Mesothelial cell of epicardium (in vitro differentiated cells): ENCODE measurements around the gene MAN1A2. TPM values are rescaled to one million over a fixed set of nuclear protein-coding genes. Genes with fewer than 3 reads are reported as not detected.

Source experiments
- DNase-seq, 2 experiments: peaks; one replicate each; pipeline ENCODE4 v3.0.0; 2021; ENCODE audit warnings: low spot score in 2 of 2; ENCODE audit not compliant: unreplicated experiment in 2 of 2
- H3K27ac Mint-ChIP-seq: 2 replicates; pipeline ENCODE4 v1.8.0; 2021; ENCODE audit warnings: mixed read lengths
- H3K27me3 Mint-ChIP-seq: 2 replicates; pipeline ENCODE4 v1.8.0; 2021; ENCODE audit warnings: low read depth, mixed read lengths
- H3K36me3 Mint-ChIP-seq: 2 replicates; pipeline ENCODE4 v1.8.0; 2021; ENCODE audit warnings: mixed read lengths
- H3K4me1 Mint-ChIP-seq: 2 replicates; pipeline ENCODE4 v1.8.0; 2021; ENCODE audit warnings: mixed read lengths
- H3K4me3 Mint-ChIP-seq: 2 replicates; pipeline ENCODE4 v1.8.0; 2021; ENCODE audit warnings: mild to moderate bottlenecking, moderate library complexity, mixed read lengths
- H3K9me3 Mint-ChIP-seq: 2 replicates; pipeline ENCODE4 v1.8.0; 2021; ENCODE audit warnings: mixed read lengths
- CTCF ChIP-seq: fragments of 200-600 bp; sonication (generic); IDR thresholded peaks from one replicate; pipeline ENCODE4 v1.5.0; 2021; ENCODE audit warnings: antibody characterized with exemption; ENCODE audit not compliant: unreplicated experiment
- total RNA-seq: library from RNA; stranded (reverse); gene quantifications from 3 replicates; pipeline ENCODE4 v1.2.1, GENCODE V29; 2021

Gene MAN1A2
- total RNA-seq, 1 donor from 2014 or later, result 55.1 TPM

- no peak overlapping the region for H3K27ac Mint-ChIP-seq
- DNase-seq, result no peak
Observed at GRCh38 chr1:117569856-117570255, 202.6 kb downstream of the MAN1A2 start.

GRCh38 chr1:117570988-117571409 lies 203.8 kb downstream of the MAN1A2 start:
- Mint-ChIP-seq H3K4me3 (no peak overlapping the region), H3K4me1 (peaks cover 10% of the 10 kb centered on the region), H3K27ac (no peak overlapping the region), H3K27me3 (peaks cover 2% of the 10 kb centered on the region), H3K36me3 (no peaks in the 10 kb centered on the region), H3K9me3 (no peaks in the 10 kb centered on the region)
- peak in 1 of 2 experiments; percentile 19 for DNase-seq
- TF ChIP-seq CTCF, result no peak

More at GRCh38 chr1:117569856-117570255, 202.6 kb downstream of the MAN1A2 start:
- Mint-ChIP-seq H3K9me3 (no peaks in the 10 kb centered on the region), H3K4me3 (no peak overlapping the region), H3K27me3 (peaks cover 2% of the 10 kb centered on the region), H3K4me1 (peaks cover 10% of the 10 kb centered on the region), H3K36me3 (no peaks in the 10 kb centered on the region)
- no peak for TF ChIP-seq CTCF

- peak in 1 of 2 experiments; percentile 7 for DNase-seq
- Mint-ChIP-seq H3K36me3 (no peaks in the 10 kb centered on the region), H3K27me3 (peaks cover 2% of the 10 kb centered on the region), H3K9me3 (no peaks in the 10 kb centered on the region), H3K4me3 (no peak overlapping the region), H3K27ac (no peak overlapping the region), H3K4me1 (peaks cover 10% of the 10 kb centered on the region)
- no peak for TF ChIP-seq CTCF
Observed at GRCh38 chr1:117571496-117571895, 204.2 kb downstream of the MAN1A2 start.

- H3K27ac Mint-ChIP-seq, result no peak overlapping the region
- peaks cover 10% of the 10 kb centered on the region for H3K4me1 Mint-ChIP-seq
- H3K27me3 Mint-ChIP-seq, result no peaks in the 10 kb centered on the region
- peak in 1 of 2 experiments; percentile 22 for DNase-seq
- no peaks in the 10 kb centered on the region for H3K9me3 Mint-ChIP-seq
- no peak overlapping the region for H3K4me3 Mint-ChIP-seq
- no peak for TF ChIP-seq CTCF
- H3K36me3 Mint-ChIP-seq, result no peaks in the 10 kb centered on the region
Observed at GRCh38 chr1:117572546-117572945, 205.3 kb downstream of the MAN1A2 start.

GRCh38 chr1:117573386-117574023 lies 206.3 kb downstream of the MAN1A2 start:
- DNase-seq, result peak in 1 of 2 experiments; percentile 7
- Mint-ChIP-seq H3K4me1 (peaks cover 10% of the 10 kb centered on the region), H3K27me3 (no peaks in the 10 kb centered on the region), H3K27ac (no peak overlapping the region), H3K36me3 (no peaks in the 10 kb centered on the region), H3K9me3 (no peaks in the 10 kb centered on the region), H3K4me3 (no peak overlapping the region)
- TF ChIP-seq CTCF, result no peak
